ENCODE measurements around the gene EFR3B. TPM values are rescaled to one million over a fixed set of nuclear protein-coding genes. Genes with fewer than 3 reads are reported as not detected.

Gene EFR3B
- total RNA-seq, 1 experiment from 2014 or later, result 7.0 TPM

DNA sequence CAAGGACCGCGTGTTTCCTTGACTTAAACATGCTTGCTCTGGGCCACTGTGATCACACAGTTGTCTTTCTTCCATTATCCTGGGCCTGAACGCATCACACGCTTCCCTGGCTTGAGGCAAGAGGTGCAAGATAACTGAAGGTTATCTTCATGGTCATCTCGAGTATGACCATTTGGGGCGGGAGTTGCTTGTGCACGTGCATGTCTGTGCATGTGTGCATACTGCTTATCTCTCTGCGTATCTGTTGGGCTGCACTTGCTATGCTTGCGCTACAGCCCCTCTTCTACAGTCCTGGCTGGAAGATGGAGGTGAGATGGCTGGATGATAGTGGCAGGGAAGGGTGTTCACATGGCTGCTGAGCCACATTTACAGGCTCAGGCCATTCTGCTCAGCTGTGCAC is 27.2 kb upstream of the EFR3B start:
- no peak overlapping the region for H3K9ac ChIP-seq (ENCODE audit: extremely low read depth, insufficient read length, low read length)
- H4K20me1 ChIP-seq (ENCODE audit: control insufficient read depth, insufficient read depth, insufficient read length), result no peaks in the 10 kb centered on the region
- no peaks in the 10 kb centered on the region for H3K23me2 ChIP-seq (ENCODE audit: insufficient read length, low read depth, low read length, poor library complexity, severe bottlenecking)
- H3K4me1 ChIP-seq (ENCODE audit: insufficient read depth, low read length), result no peaks in the 10 kb centered on the region
- H3K4ac ChIP-seq (ENCODE audit: low read depth, low read length), result no peak overlapping the region
- H2BK5ac ChIP-seq (ENCODE audit: insufficient read length, low read length), result no peak overlapping the region
- no peaks in the 10 kb centered on the region for H3K79me2 ChIP-seq (ENCODE audit: insufficient read depth, low read length)
- Mint-ChIP-seq H3K4me1 (peaks cover 0 to 5% of the 10 kb centered on the region in 2 experiments; a peak in 2 of 4 replicates), H3K27ac (no peak overlapping the region), H3K27me3 (ENCODE audit: low read depth) (peaks cover 5% of the 10 kb centered on the region), H3K9me3 (0 out of 5 replicates have a peak, but pooled peaks cover 0 to 2% of the 10 kb centered on the region in 2 experiments), H3K4me3 (no peak overlapping the region), H3K36me3 (ENCODE audit: insufficient read depth in 1 of 3, low read depth in 3 of 3) (no peaks in the 10 kb centered on the region)
- H2BK20ac ChIP-seq (ENCODE audit: low read depth, low read length, poor library complexity, severe bottlenecking), result no peak overlapping the region
- H3K23ac ChIP-seq (ENCODE audit: insufficient read length, low read depth, low read length), result no peak overlapping the region
- no peak overlapping the region for H3K14ac ChIP-seq (ENCODE audit: insufficient read depth, low read length)
- H4K8ac ChIP-seq (replicated peaks; ENCODE audit: insufficient read length, low read depth, low read length), result no peak overlapping the region
- H3K27ac ChIP-seq (ENCODE audit: insufficient read length, low read depth, low read length), result no peak overlapping the region
- no peaks in the 10 kb centered on the region for H3K27me3 ChIP-seq (ENCODE audit: insufficient read depth, low read length)
- TF ChIP-seq, protein P1, sequence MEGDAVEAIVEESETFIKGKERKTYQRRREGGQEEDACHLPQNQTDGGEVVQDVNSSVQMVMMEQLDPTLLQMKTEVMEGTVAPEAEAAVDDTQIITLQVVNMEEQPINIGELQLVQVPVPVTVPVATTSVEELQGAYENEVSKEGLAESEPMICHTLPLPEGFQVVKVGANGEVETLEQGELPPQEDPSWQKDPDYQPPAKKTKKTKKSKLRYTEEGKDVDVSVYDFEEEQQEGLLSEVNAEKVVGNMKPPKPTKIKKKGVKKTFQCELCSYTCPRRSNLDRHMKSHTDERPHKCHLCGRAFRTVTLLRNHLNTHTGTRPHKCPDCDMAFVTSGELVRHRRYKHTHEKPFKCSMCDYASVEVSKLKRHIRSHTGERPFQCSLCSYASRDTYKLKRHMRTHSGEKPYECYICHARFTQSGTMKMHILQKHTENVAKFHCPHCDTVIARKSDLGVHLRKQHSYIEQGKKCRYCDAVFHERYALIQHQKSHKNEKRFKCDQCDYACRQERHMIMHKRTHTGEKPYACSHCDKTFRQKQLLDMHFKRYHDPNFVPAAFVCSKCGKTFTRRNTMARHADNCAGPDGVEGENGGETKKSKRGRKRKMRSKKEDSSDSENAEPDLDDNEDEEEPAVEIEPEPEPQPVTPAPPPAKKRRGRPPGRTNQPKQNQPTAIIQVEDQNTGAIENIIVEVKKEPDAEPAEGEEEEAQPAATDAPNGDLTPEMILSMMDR (conservative IDR thresholded peaks at IDR 0.05), result no peak
- no peak for DNase-seq
- no peak overlapping the region for H2AK5ac ChIP-seq (ENCODE audit: insufficient read length, low read length)
- no peaks in the 10 kb centered on the region for H3K79me1 ChIP-seq (ENCODE audit: insufficient read depth, low read depth, low read length, poor library complexity, severe bottlenecking)
- H3K4me2 ChIP-seq (ENCODE audit: insufficient read depth, insufficient read length, low read length), result no peak overlapping the region
- H2BK15ac ChIP-seq (ENCODE audit: low read depth, low read length), result no peak overlapping the region
- H3K18ac ChIP-seq (ENCODE audit: insufficient read length, low read depth, low read length), result no peak overlapping the region
- no peak overlapping the region for H4K5ac ChIP-seq (ENCODE audit: insufficient read length, low read depth, low read length)
- H2AFZ ChIP-seq (ENCODE audit: low read length), result no peak overlapping the region
- no peaks in the 10 kb centered on the region for H3K9me3 ChIP-seq (ENCODE audit: control insufficient read depth, low read depth, low read length)
- no peak overlapping the region for H3K56ac ChIP-seq (ENCODE audit: insufficient read length, low read depth, low read length)
- H3T11ph ChIP-seq (ENCODE audit: low read length), result no peak overlapping the region
- no peak overlapping the region for H2BK120ac ChIP-seq (ENCODE audit: low read depth, low read length, poor library complexity, severe bottlenecking)
- no CpG with 5 or more reads among the region's 9 CpGs for WGBS (ENCODE audit: extremely low coverage, insufficient read length, low lambda C conversion rate)
- no peak overlapping the region for H4K91ac ChIP-seq (ENCODE audit: insufficient read length, low read depth, low read length)
- H2BK12ac ChIP-seq (ENCODE audit: insufficient read length, low read depth, low read length), result no peak overlapping the region
